HepG2 (cell line): Measurements from ENCODE around the gene CDC25C. TPM values are rescaled to one million over a fixed set of nuclear protein-coding genes. Genes with fewer than 3 reads are reported as not detected.

ENCODE experiments used
- BHLHE40 ChIP-seq: IDR thresholded peaks from 2 replicates; pipeline ENCODE4 v1.6.1; 2011; ENCODE audit warnings: low read length, improper control_type of control experiment
- EP300 ChIP-seq, 3 experiments: sonication (generic) in 1 of 3; formaldehyde crosslinking in 1 of 3; IDR thresholded peaks; 2 replicates each; pipeline versions ENCODE4 v1.5.1 to v1.6.1; 2011 to 2020; ENCODE audit warnings: low read depth in 2 of 3, low read length in 2 of 3, borderline replicate concordance in 1 of 3, improper control_type of control experiment in 1 of 3, mild to moderate bottlenecking in 1 of 3, missing genetic modification reagents in 1 of 3, moderate library complexity in 1 of 3
- HDAC1 ChIP-seq: sonication (generic); formaldehyde crosslinking; IDR thresholded peaks from 2 replicates; pipeline ENCODE4 v1.5.1; 2020; ENCODE audit warnings: mild to moderate bottlenecking, missing genetic modification reagents
- JUND ChIP-seq: sonication (generic); formaldehyde crosslinking; IDR thresholded peaks from 2 replicates; pipeline ENCODE4 v1.8.0; 2022; ENCODE audit warnings: mild to moderate bottlenecking, missing genetic modification reagents
- KDM5B ChIP-seq: sonication (generic); formaldehyde crosslinking; IDR thresholded peaks from 2 replicates; pipeline ENCODE4 v1.4.0; 2020; ENCODE audit warnings: missing genetic modification reagents, mild to moderate bottlenecking, borderline replicate concordance
- MLLT10 ChIP-seq: sonication (generic); formaldehyde crosslinking; IDR thresholded peaks from 2 replicates; pipeline ENCODE4 v1.4.0; 2020; ENCODE audit warnings: missing genetic modification reagents
- NR1H2 ChIP-seq: sonication (generic); formaldehyde crosslinking; IDR thresholded peaks from 2 replicates; pipeline ENCODE4 v1.8.1; 2022; ENCODE audit warnings: low read depth, missing genetic modification reagents, borderline replicate concordance
- RARA ChIP-seq: IDR thresholded peaks from 2 replicates; pipeline ENCODE4 v1.6.1; 2016; ENCODE audit warnings: missing genetic modification reagents, missing compliant biosample characterization
- RFX5 ChIP-seq: IDR thresholded peaks from 2 replicates; pipeline ENCODE4 v1.6.1; 2011; ENCODE audit warnings: low read depth, low read length, improper control_type of control experiment
- SAFB2 ChIP-seq: sonication (generic); formaldehyde crosslinking; IDR thresholded peaks from 2 replicates; pipeline ENCODE4 v1.5.1; 2020; ENCODE audit warnings: missing genetic modification reagents, low read depth, mild to moderate bottlenecking, borderline replicate concordance
- TRIM24 ChIP-seq: sonication (generic); formaldehyde crosslinking; IDR thresholded peaks from 2 replicates; pipeline ENCODE4 v1.8.0; 2022; ENCODE audit warnings: mild to moderate bottlenecking, missing genetic modification reagents
- WIZ ChIP-seq: sonication (generic); formaldehyde crosslinking; IDR thresholded peaks from 2 replicates; pipeline ENCODE4 v1.5.1; 2020; ENCODE audit warnings: mild to moderate bottlenecking, missing genetic modification reagents
- ZNF296 ChIP-seq: sonication (generic); formaldehyde crosslinking; conservative IDR thresholded peaks from 2 replicates; pipeline ENCODE4 v1.5.0; 2020; ENCODE audit warnings: mild to moderate bottlenecking, missing genetic modification reagents
- ZNF34 ChIP-seq: sonication (generic); formaldehyde crosslinking; IDR thresholded peaks from 2 replicates; pipeline ENCODE4 v1.4.0; 2020; ENCODE audit warnings: mild to moderate bottlenecking, missing genetic modification reagents, borderline replicate concordance
- ZNF446 ChIP-seq: sonication (generic); formaldehyde crosslinking; IDR thresholded peaks from 2 replicates; pipeline ENCODE4 v1.5.0; 2020; ENCODE audit warnings: mild to moderate bottlenecking, missing genetic modification reagents
- ZNF562 ChIP-seq: sonication (generic); formaldehyde crosslinking; IDR thresholded peaks from 2 replicates; pipeline ENCODE4 v1.8.0; 2022; ENCODE audit warnings: missing genetic modification reagents, borderline replicate concordance
- ZNF569 ChIP-seq: sonication (generic); formaldehyde crosslinking; IDR thresholded peaks from 2 replicates; pipeline ENCODE4 v1.5.0; 2020; ENCODE audit warnings: mild to moderate bottlenecking, missing genetic modification reagents, moderate library complexity, borderline replicate concordance
- ZNF616 ChIP-seq: sonication (generic); formaldehyde crosslinking; IDR thresholded peaks from 2 replicates; pipeline ENCODE4 v1.5.0; 2020; ENCODE audit warnings: low read depth, mild to moderate bottlenecking, missing genetic modification reagents
- polyA plus RNA-seq, 8 experiments: library from polyadenylated mRNA; depleted of rRNA in 3 of 8; stranded (reverse) in 7 of 8; unstranded in 1 of 8; fragments of >200 nt; fragmentation: Illumina TruSeq in 4 of 8; extraction: Trizol in 4 of 8; gene quantifications; 2 replicates each; pipeline versions ENCODE4 v1.2.1 to v1.2.3, GENCODE V29; 2011 to 2016; ENCODE audit warnings: low read depth in 4 of 8, missing spikeins in 1 of 8, mixed read lengths in 1 of 8; ENCODE audit not compliant: insufficient read depth in 1 of 8
- total RNA-seq, 5 experiments: library from RNA; depleted of rRNA; stranded (reverse); fragments of >200 nt; fragmentation: Illumina TruSeq; extraction: Trizol; gene quantifications; 2 replicates each; pipeline ENCODE4 v1.2.3, GENCODE V29; 2016; ENCODE audit warnings: low read depth in 1 of 5
- TF ChIP-seq, protein P1 (sequence below): sonication (generic); formaldehyde crosslinking; IDR thresholded peaks from 2 replicates; pipeline ENCODE4 v1.5.0; 2020; ENCODE audit warnings: missing genetic modification reagents, mild to moderate bottlenecking, borderline replicate concordance
- TF ChIP-seq, protein P2 (sequence below): sonication (generic); formaldehyde crosslinking; conservative IDR thresholded peaks from 2 replicates; pipeline ENCODE4 v1.4.0; 2020; ENCODE audit warnings: missing genetic modification reagents
- TF ChIP-seq, protein P3 (sequence below): IDR thresholded peaks from 2 replicates; pipeline ENCODE4 v1.4.0; 2020; ENCODE audit warnings: mild to moderate bottlenecking, missing genetic modification reagents

The CDC25C gene
- total and polyA plus RNA-seq, 2 of the 13 experiments (the other 11 are each of a cell fraction or from before 2014, with no cell fraction given) = 17.7 to 27.6 TPM

DNA sequence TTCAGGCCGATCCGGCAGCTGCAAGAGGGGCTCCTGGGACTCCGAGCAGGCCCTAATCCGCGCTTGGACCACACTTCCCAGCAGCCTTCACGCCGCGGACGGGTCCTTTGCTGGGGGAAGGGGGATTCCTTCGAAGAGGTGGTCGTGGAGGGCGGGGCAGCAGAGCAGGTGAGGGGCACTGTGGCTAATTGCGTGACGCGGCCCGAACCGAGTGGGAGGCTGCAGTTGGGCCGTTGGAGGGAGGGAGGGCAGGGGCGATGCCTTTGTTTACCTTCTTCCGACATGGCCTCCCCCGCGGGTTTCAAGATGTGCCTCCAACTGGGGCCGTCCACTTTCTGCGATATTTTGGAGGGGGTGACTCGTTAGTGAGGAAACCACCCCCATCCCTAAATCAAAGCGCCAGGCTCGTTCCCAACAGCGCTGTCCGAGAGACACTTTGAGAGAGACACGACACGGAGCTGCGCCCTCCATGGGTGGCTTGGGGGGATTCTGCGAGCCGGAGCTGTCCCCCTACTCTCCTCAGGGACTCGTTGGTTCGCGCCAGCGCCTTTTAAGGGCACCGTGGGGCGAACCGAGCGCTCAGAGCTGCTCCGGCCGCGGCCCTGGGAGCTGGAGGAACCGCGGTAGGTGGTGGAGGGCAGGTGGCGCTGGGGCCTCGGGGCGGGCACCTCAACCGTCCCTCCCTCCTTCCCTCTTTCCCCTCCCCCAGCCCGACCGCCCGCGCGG lies 6.2 kb upstream of the CDC25C start, which contains the start of gene FAM53C (continued):
- TF ChIP-seq MLLT10 (CRISPR knock-in tag) (no peak), SAFB2 (CRISPR knock-in tag) (peak; percentile 5; the same call in 1 of the 2 replicates), ZNF446 (CRISPR knock-in tag) (no peak), HDAC1 (peak; percentile 0; the same call in 1 of the 2 replicates), WIZ (CRISPR knock-in tag) (no peak), RFX5 (no peak), ZNF616 (peak; percentile 85; the same call in 1 of the 2 replicates), NR1H2 (CRISPR knock-in tag) (no peak; the same call in 1 of the 2 replicates), TRIM24 (no peak), BHLHE40 (peak; percentile 89), ZNF562 (CRISPR knock-in tag) (no peak), ZNF34 (CRISPR knock-in tag) (peak; percentile 76; the same call in 1 of the 2 replicates), ZNF296 (no peak), RARA (CRISPR knock-in tag) (peak; percentile 39), ZNF569 (CRISPR knock-in tag) (no peak), JUND (CRISPR knock-in tag) (0 out of 2 replicates have a peak, but pooled peaks have one; percentile 47), EP300 (IDR thresholded peaks at IDR 0.05; ENCODE audit: low read depth in 2 of 2, low read length in 2 of 2) (peak in 1 of 2 experiments; percentile 40; a peak in 2 of 4 replicates), EP300 (CRISPR knock-in tag; IDR thresholded peaks at IDR 0.05; ENCODE audit: borderline replicate concordance) (peak; percentile 41; the same call in 1 of the 2 replicates), KDM5B (CRISPR knock-in tag) (peak; percentile 89)
- TF ChIP-seq, protein P1, sequence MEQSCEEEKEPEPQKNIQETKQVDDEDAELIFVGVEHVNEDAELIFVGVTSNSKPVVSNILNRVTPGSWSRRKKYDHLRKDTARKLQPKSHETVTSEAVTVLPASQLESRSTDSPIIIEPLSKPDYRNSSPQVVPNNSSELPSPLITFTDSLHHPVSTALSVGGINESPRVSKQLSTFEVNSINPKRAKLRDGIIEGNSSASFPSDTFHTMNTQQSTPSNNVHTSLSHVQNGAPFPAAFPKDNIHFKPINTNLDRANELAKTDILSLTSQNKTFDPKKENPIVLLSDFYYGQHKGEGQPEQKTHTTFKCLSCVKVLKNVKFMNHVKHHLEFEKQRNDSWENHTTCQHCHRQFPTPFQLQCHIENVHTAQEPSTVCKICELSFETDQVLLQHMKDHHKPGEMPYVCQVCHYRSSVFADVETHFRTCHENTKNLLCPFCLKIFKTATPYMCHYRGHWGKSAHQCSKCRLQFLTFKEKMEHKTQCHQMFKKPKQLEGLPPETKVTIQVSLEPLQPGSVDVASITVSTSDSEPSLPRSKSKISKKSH (CRISPR knock-in tag) = peak; percentile 39
- TF ChIP-seq, protein P2, sequence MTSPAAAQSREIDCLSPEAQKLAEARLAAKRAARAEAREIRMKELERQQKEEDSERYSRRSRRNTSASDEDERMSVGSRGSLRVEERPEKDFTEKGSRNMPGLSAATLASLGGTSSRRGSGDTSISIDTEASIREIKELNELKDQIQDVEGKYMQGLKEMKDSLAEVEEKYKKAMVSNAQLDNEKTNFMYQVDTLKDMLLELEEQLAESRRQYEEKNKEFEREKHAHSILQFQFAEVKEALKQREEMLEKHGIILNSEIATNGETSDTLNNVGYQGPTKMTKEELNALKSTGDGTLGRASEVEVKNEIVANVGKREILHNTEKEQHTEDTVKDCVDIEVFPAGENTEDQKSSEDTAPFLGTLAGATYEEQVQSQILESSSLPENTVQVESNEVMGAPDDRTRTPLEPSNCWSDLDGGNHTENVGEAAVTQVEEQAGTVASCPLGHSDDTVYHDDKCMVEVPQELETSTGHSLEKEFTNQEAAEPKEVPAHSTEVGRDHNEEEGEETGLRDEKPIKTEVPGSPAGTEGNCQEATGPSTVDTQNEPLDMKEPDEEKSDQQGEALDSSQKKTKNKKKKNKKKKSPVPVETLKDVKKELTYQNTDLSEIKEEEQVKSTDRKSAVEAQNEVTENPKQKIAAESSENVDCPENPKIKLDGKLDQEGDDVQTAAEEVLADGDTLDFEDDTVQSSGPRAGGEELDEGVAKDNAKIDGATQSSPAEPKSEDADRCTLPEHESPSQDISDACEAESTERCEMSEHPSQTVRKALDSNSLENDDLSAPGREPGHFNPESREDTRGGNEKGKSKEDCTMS (CRISPR knock-in tag) = no peak
- TF ChIP-seq, protein P3, sequence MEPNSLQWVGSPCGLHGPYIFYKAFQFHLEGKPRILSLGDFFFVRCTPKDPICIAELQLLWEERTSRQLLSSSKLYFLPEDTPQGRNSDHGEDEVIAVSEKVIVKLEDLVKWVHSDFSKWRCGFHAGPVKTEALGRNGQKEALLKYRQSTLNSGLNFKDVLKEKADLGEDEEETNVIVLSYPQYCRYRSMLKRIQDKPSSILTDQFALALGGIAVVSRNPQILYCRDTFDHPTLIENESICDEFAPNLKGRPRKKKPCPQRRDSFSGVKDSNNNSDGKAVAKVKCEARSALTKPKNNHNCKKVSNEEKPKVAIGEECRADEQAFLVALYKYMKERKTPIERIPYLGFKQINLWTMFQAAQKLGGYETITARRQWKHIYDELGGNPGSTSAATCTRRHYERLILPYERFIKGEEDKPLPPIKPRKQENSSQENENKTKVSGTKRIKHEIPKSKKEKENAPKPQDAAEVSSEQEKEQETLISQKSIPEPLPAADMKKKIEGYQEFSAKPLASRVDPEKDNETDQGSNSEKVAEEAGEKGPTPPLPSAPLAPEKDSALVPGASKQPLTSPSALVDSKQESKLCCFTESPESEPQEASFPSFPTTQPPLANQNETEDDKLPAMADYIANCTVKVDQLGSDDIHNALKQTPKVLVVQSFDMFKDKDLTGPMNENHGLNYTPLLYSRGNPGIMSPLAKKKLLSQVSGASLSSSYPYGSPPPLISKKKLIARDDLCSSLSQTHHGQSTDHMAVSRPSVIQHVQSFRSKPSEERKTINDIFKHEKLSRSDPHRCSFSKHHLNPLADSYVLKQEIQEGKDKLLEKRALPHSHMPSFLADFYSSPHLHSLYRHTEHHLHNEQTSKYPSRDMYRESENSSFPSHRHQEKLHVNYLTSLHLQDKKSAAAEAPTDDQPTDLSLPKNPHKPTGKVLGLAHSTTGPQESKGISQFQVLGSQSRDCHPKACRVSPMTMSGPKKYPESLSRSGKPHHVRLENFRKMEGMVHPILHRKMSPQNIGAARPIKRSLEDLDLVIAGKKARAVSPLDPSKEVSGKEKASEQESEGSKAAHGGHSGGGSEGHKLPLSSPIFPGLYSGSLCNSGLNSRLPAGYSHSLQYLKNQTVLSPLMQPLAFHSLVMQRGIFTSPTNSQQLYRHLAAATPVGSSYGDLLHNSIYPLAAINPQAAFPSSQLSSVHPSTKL (CRISPR knock-in tag) = peak; percentile 51; the same call in 1 of the 2 replicates
